Effector memory CD8-positive, alpha-beta T cell (primary cell): Measurements from ENCODE around the gene PLEK2.
"Not testable (repeated sequence)": the region's sequence is repeated elsewhere in the genome, so short reads cannot be mapped to it uniquely, and the experiment has no call there.

Experiments
- ATAC-seq: fragments of 150-1000 bp; cut with Tn5 transposase; replicated peaks from 2 replicates; pipeline ENCODE4 v1.10.0; 2021; ENCODE audit warnings: mild to moderate bottlenecking, moderate library complexity
- DNase-seq, 3 experiments: peaks; one replicate each; pipeline ENCODE4 v3.0.0; 2021
- H3K27ac Mint-ChIP-seq, 2 donors: one replicate each; pipeline ENCODE4 v1.8.0; 2022; ENCODE audit warnings: mild to moderate bottlenecking in 2 of 2, mixed read lengths in 2 of 2, moderate library complexity in 2 of 2
- H3K27me3 Mint-ChIP-seq, 2 donors: one replicate each; pipeline ENCODE4 v1.8.0; 2022; ENCODE audit warnings: mixed read lengths in 2 of 2
- H3K36me3 Mint-ChIP-seq: one replicate; pipeline ENCODE4 v1.8.0; 2022; ENCODE audit warnings: mild to moderate bottlenecking, moderate library complexity, mixed read lengths; ENCODE audit not compliant: insufficient read depth
- H3K4me1 Mint-ChIP-seq, 2 donors: one replicate each; pipeline ENCODE4 v1.8.0; 2022; ENCODE audit warnings: low read depth in 2 of 2, mixed read lengths in 2 of 2
- H3K4me3 Mint-ChIP-seq, 2 donors: one replicate each; pipeline ENCODE4 v1.8.0; 2022; ENCODE audit warnings: mild to moderate bottlenecking in 2 of 2, mixed read lengths in 2 of 2, moderate library complexity in 2 of 2
- H3K9me3 Mint-ChIP-seq, 2 donors: one replicate each; pipeline ENCODE4 v1.8.0; 2022; ENCODE audit warnings: mixed read lengths in 2 of 2

Gene PLEK2

DNA sequence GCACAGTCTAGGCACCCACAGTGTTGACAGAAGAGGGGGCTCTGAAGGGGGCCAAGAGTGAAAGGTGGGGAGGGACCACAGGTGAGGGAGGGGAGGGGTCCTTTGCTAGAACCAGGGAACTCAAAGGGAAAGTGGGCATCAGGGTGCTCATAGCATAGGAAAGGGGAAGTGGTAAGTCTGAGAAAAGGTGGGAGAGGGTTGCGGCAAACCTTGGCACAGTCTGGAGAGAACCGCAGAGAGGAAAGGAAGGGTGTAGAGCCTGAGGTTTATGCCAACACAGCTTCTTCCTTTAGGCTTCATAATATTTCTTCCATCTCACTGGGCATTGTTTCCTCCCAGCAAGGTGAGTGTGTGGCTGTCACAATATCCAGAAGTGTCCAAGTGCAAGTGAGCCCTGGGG is 11.5 kb upstream of the PLEK2 start:
- Mint-ChIP-seq H3K9me3 (no peaks in the 10 kb centered on the region), H3K4me3 (no peak overlapping the region), H3K27me3 (peaks cover 12 to 54% of the 10 kb centered on the region in 2 donors), H3K4me1 (no peaks in the 10 kb centered on the region), H3K27ac (no peak overlapping the region), H3K36me3 (peaks cover under 1% of the 10 kb centered on the region)
- DNase-seq (no peak), ATAC-seq (no peak)

DNA sequence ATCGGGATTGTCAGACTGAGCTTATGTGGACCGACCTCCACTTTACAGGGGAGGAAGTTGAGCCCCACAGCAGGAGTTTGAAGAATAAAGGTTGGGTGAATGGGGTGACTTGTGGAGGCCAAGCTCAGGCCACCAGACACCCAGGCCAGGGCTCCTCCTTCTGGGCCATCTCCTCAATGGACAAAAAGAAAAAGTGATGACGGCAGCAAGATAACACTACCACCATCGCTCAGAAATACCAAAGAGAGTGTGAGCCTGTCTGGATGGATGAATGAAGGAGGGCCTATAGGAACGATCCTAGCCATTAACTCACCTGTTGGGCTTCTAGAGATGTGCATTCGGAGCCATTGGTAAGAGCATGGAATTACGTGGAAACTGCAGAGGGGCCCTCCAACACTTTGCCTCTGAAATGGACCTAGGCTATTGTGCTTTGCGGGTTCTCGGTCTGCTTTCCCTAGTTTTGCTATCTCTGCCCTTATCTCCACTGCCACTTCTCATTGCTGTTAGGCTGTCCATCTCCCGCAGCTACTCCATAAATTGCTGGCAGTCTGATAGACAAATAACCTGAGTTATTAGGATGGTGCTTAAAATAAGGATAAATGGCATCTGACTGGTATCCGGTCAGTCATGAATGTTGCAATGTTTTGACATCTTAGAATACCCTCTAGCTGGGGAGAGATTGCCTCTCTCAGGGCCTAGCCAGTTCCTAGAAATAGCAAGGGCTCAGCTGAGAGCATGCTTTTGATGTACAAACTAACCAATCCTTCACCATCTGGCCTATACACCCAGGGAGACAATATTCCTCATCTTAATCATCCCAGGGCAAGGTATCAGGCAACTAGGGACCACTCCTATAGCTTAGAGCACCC is 9.6 kb upstream of the PLEK2 start:
- ATAC-seq (no peak), DNase-seq (no peak)
- no peaks in the 10 kb centered on the region for H3K4me1 Mint-ChIP-seq
- peaks cover 12 to 48% of the 10 kb centered on the region in 2 donors for H3K27me3 Mint-ChIP-seq
- H3K4me3 Mint-ChIP-seq = no peak overlapping the region
- H3K27ac Mint-ChIP-seq = no peak overlapping the region
- H3K36me3 Mint-ChIP-seq = peaks cover 6% of the 10 kb centered on the region
- H3K9me3 Mint-ChIP-seq = no peaks in the 10 kb centered on the region

DNA sequence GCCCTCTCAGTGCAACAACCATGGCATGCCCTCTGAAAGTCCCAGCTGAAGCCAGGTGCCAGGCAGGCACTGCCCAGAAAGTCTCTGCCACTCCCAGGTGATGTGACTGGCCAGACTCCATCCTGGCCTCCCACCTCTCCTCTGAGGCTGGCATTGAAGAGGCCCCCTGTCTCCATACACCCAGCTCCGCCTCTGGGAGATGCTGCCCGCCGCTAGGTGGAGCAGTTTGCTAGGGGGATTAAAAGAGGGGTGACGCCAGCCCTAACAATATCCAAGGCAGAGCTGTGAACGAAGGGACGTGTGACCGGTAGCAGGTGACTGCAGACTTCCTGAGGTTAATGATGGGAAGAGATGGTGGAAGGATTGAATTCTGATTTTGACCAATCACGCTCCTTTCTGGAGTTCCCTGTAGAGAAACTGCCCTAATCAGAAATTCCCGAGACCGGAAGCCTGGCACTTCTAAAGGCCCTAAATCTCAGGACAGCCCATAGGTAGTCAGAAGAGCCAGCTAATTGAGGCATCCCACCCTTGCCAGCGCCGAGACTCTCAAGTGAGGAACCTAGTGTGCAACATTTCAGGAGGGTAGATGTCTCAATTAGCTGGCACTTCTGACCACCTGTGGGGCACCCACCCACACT is 8.3 kb upstream of the PLEK2 start:
- H3K4me3 Mint-ChIP-seq = no peak overlapping the region
- peak; percentile 48 for ATAC-seq
- H3K27me3 Mint-ChIP-seq = peaks cover 8 to 44% of the 10 kb centered on the region in 2 donors
- peak; percentile 18 to 29 (median 28) for DNase-seq
- peaks cover 6% of the 10 kb centered on the region for H3K36me3 Mint-ChIP-seq
- no peaks in the 10 kb centered on the region for H3K9me3 Mint-ChIP-seq
- no peaks in the 10 kb centered on the region for H3K4me1 Mint-ChIP-seq
- H3K27ac Mint-ChIP-seq = no peak overlapping the region

- H3K27ac Mint-ChIP-seq = no peak overlapping the region
- H3K9me3 Mint-ChIP-seq = no peaks in the 10 kb centered on the region
- H3K4me1 Mint-ChIP-seq = peaks cover 0 to 1% of the 10 kb centered on the region in 2 donors
- DNase-seq = no peak
- no peak for ATAC-seq
- H3K4me3 Mint-ChIP-seq = no peak overlapping the region
- H3K27me3 Mint-ChIP-seq = peaks cover 7 to 32% of the 10 kb centered on the region in 2 donors
- peaks cover 6% of the 10 kb centered on the region for H3K36me3 Mint-ChIP-seq
These were observed 6.6 kb upstream of the PLEK2 start for GRCh38 chr14:67418401-67419191.

- Mint-ChIP-seq H3K27me3 (peaks cover 8 to 25% of the 10 kb centered on the region in 2 donors), H3K36me3 (peaks cover 6% of the 10 kb centered on the region), H3K27ac (no peak overlapping the region), H3K4me1 (peaks cover 0 to 1% of the 10 kb centered on the region in 2 donors), H3K9me3 (no peaks in the 10 kb centered on the region), H3K4me3 (no peak overlapping the region)
- no peak for DNase-seq
- no peak for ATAC-seq
These were observed 5.7 kb upstream of the PLEK2 start for GRCh38 chr14:67417633-67418032.

DNA sequence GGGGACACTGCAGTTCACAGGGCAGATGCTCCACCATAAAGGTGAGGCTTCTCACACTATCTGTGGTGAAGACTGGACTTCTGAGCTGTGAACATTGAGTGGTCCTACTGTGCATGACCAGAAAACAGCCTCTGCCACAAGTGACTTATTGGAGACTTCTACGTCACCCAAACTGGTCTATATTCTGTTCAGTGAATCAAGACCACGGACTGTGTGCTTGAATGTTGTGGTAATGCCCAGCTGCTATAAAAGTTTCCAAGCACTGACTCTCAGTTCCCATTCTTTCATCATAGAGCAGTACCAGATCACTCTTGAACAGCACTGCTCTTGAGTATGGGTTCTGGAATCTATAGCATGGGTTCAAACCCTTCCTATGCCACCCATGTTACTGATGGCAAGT is 4.8 kb upstream of the PLEK2 start:
- H3K4me1 Mint-ChIP-seq = peaks cover 0 to 5% of the 10 kb centered on the region in 2 donors
- H3K36me3 Mint-ChIP-seq = peaks cover 6% of the 10 kb centered on the region
- DNase-seq (no peak), ATAC-seq (no peak)
- H3K27ac Mint-ChIP-seq = no peak overlapping the region
- no peak overlapping the region for H3K4me3 Mint-ChIP-seq
- peaks cover 13 to 25% of the 10 kb centered on the region in 2 donors for H3K27me3 Mint-ChIP-seq
- no peaks in the 10 kb centered on the region for H3K9me3 Mint-ChIP-seq

- DNase-seq (no peak), ATAC-seq (no peak)
- H3K9me3 Mint-ChIP-seq = no peaks in the 10 kb centered on the region
- no peak overlapping the region for H3K27ac Mint-ChIP-seq
- peaks cover 0 to 9% of the 10 kb centered on the region in 2 donors for H3K4me1 Mint-ChIP-seq
- no peak overlapping the region for H3K4me3 Mint-ChIP-seq
- peaks cover 17 to 32% of the 10 kb centered on the region in 2 donors for H3K27me3 Mint-ChIP-seq
- H3K36me3 Mint-ChIP-seq = peaks cover 6% of the 10 kb centered on the region
These were observed 4.1 kb upstream of the PLEK2 start for GRCh38 chr14:67416085-67416484.

GRCh38 chr14:67415610-67416009 is 3.6 kb upstream of the PLEK2 start:
- ATAC-seq, H3K27ac Mint-ChIP-seq, H3K4me1 Mint-ChIP-seq, H3K9me3 Mint-ChIP-seq, DNase-seq, H3K4me3 Mint-ChIP-seq, H3K36me3 Mint-ChIP-seq: not testable (repeated sequence)
- H3K27me3 Mint-ChIP-seq = peaks cover 22 to 37% of the 10 kb centered on the region in 2 donors

DNA sequence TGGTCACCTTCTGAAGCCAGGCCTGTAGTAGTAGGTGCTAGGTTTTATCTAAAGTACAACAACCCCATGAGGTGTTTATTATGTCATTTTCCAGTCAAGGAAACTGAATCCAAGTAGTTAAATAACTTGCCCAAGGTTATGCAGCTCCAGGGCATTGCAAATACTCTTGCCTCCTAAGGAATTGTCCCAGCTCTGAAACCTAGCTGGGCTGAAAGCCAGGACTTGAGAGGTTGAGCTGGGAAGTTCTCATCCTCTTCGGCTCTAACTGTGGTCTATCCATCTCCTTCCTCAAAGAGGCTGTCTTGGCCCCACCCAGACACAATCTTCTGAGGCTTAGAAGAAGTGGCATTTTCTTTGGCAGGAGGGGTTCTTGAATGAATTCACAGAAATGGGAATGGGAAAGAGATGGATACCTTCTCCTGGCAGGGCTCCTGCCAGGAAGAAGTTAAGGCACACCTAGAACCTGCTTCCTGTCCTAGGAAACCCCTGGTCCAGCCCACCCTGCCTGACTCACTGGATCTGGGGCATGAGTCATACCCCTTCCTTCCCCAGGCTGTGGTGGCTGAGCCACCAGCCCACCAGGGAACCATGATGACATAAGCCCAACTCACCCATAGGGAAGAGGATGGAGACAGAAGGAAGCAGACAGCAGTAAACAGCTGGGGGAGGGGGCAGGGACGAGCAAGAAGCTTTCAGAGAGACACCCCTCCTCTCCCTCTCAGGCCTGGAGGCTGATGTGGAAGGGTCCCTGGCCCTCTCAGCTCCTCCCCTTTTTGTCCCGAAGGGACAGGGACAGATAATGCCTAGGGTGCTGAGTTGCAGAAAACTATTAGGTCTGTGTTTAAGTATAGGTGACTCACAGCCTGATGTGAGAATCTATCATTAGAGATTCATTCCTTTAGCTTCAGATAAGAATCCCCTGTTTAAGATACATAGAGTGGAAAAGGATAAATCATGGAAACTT is 2.1 kb upstream of the PLEK2 start:
- Mint-ChIP-seq H3K4me3 (no peak overlapping the region), H3K9me3 (no peaks in the 10 kb centered on the region), H3K4me1 (peaks cover 0 to 9% of the 10 kb centered on the region in 2 donors), H3K36me3 (peaks cover 6% of the 10 kb centered on the region), H3K27ac (no peak overlapping the region), H3K27me3 (peaks cover 27 to 40% of the 10 kb centered on the region in 2 donors)
- ATAC-seq (no peak), DNase-seq (no peak)

GRCh38 chr14:67411370-67411769 is 595 bp downstream of the PLEK2 start:
- no peaks in the 10 kb centered on the region for H3K9me3 Mint-ChIP-seq
- peaks cover 0 to 9% of the 10 kb centered on the region in 2 donors for H3K4me1 Mint-ChIP-seq
- no peak overlapping the region for H3K27ac Mint-ChIP-seq
- H3K4me3 Mint-ChIP-seq = peak overlapping the region in 1 of 2 donors; percentile 76
- peaks cover 27 to 34% of the 10 kb centered on the region in 2 donors for H3K27me3 Mint-ChIP-seq
- DNase-seq (no peak), ATAC-seq (no peak)
- H3K36me3 Mint-ChIP-seq = peaks cover 4% of the 10 kb centered on the region

DNA sequence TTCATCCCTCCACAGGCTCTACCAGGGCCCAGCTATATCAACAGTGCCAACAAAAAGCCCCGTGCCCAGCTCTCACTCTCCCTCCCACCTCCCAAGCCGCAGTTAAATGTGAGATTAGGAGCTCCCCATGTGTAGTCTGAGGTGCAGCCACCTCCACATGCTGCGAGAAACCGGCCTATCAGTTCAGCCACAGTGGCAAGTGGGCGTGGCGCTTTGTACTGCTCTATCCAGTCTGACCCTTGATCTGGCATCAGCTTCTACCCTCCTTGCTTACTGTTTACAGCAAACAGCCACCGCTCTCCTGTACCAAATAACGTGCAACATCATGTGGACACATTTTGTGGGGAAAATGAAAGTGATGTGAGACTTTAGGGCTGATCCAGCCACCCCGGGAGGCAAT is 1.7 kb downstream of the PLEK2 start:
- Mint-ChIP-seq H3K36me3 (peaks cover 4% of the 10 kb centered on the region), H3K27me3 (peaks cover 32% of the 10 kb centered on the region in 2 donors), H3K9me3 (no peaks in the 10 kb centered on the region), H3K27ac (no peak overlapping the region), H3K4me1 (peaks cover 0 to 9% of the 10 kb centered on the region in 2 donors), H3K4me3 (no peak overlapping the region)
- DNase-seq (no peak), ATAC-seq (no peak)

- DNase-seq (no peak), ATAC-seq (no peak)
- Mint-ChIP-seq H3K27me3 (peaks cover 32% of the 10 kb centered on the region in 2 donors), H3K27ac (peak overlapping the region in 1 of 2 donors; percentile 4), H3K4me1 (peaks cover 0 to 9% of the 10 kb centered on the region in 2 donors), H3K9me3 (no peaks in the 10 kb centered on the region), H3K36me3 (peaks cover 4% of the 10 kb centered on the region), H3K4me3 (no peak overlapping the region)
These were observed 2.5 kb downstream of the PLEK2 start for GRCh38 chr14:67409461-67409860.
